ENCODE measurements around the gene MCEE.
"Not testable (repeated sequence)": the region's sequence is repeated elsewhere in the genome, so short reads cannot be mapped to it uniquely, and the experiment has no call there.

GRCh38 chr2:71131387-71132166 is 1.5 kb upstream of the MCEE start:
- TF ChIP-seq CTCF (IDR thresholded peaks at IDR 0.05; ENCODE audit: low read length); EZH2 (IDR thresholded peaks at IDR 0.05; ENCODE audit: borderline replicate concordance, low read length): not testable (repeated sequence)

All from OCI-LY1 (cell line).